Right atrium auricular region (tissue), 2 donors: Measurements from ENCODE around the gene GAB2. TPM values are rescaled to one million over a fixed set of nuclear protein-coding genes. Genes with fewer than 3 reads are reported as not detected.

Experiments used
- DNase-seq: peaks from one replicate; pipeline ENCODE4 v3.0.0-alpha.2; 2019; ENCODE audit warnings: low spot score
- H3K27ac ChIP-seq, 2 donors: fragments of 200-600 bp; sonication (generic); 1 replicate in 1 of 2; 2 replicates in 1 of 2; pipeline ENCODE4 v1.5.1; 2016 to 2019
- H3K27me3 ChIP-seq, 2 donors: fragments of 200-600 bp; sonication (generic); one replicate each; pipeline versions ENCODE4 v1.5.1 to v1.6.0; 2017 to 2019
- H3K36me3 ChIP-seq: fragments of 200-600 bp; sonication (generic); one replicate; pipeline ENCODE4 v1.5.1; 2016
- H3K4me1 ChIP-seq, 2 donors: fragments of 200-600 bp; sonication (generic); one replicate each; pipeline versions ENCODE4 v1.5.1 to v1.6.0; 2017 to 2019
- H3K4me3 ChIP-seq, 2 donors: fragments of 200-600 bp; sonication (generic); 1 replicate in 1 of 2; 2 replicates in 1 of 2; pipeline ENCODE4 v1.5.1; 2017 to 2019; ENCODE audit warnings: mild to moderate bottlenecking in 1 of 2, moderate library complexity in 1 of 2
- H3K9me3 ChIP-seq, 2 donors: fragments of 200-600 bp; sonication (generic); one replicate each; pipeline ENCODE4 v1.5.1; 2019
- total RNA-seq, 2 donors: library from RNA; depleted of rRNA; stranded (reverse); fragments of >200 nt; gene quantifications; one replicate each; pipeline ENCODE4 v1.1.0, GENCODE V29; 2016
- TF ChIP-seq, protein P1 (sequence below), 2 donors: fragments of 200-600 bp; sonication (generic); IDR thresholded peaks; one replicate each; pipeline ENCODE4 v1.5.1; 2019; ENCODE audit warnings: antibody characterized with exemption in 2 of 2

GAB2 gene
- total RNA-seq, 2 donors from 2014 or later = 22.0 to 33.7 TPM

DNA sequence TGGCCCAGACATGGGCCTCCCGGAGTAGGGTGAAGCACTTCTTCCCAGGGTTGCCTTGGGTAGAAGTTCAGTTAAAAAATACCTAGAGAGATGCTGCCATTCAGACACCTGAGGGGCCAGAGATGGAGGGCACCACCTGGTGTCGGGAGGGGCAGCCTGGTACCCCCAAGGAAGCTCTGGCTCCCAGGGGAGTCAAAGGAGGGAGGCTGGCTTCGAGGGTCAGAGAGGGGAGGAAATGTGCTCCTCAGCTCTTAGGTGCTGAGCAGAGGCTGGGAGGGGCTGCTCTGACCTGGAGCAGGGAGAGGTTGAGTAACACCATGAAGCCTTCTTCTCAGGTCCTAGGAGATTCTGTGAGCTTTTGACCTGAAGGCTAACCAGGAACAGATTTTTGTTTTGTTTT is 227.8 kb downstream of the GAB2 start:
- H3K27me3 ChIP-seq = no peaks in the 10 kb centered on the region
- TF ChIP-seq, protein P1, sequence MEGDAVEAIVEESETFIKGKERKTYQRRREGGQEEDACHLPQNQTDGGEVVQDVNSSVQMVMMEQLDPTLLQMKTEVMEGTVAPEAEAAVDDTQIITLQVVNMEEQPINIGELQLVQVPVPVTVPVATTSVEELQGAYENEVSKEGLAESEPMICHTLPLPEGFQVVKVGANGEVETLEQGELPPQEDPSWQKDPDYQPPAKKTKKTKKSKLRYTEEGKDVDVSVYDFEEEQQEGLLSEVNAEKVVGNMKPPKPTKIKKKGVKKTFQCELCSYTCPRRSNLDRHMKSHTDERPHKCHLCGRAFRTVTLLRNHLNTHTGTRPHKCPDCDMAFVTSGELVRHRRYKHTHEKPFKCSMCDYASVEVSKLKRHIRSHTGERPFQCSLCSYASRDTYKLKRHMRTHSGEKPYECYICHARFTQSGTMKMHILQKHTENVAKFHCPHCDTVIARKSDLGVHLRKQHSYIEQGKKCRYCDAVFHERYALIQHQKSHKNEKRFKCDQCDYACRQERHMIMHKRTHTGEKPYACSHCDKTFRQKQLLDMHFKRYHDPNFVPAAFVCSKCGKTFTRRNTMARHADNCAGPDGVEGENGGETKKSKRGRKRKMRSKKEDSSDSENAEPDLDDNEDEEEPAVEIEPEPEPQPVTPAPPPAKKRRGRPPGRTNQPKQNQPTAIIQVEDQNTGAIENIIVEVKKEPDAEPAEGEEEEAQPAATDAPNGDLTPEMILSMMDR (IDR thresholded peaks at IDR 0.05) = no peak
- H3K4me1 ChIP-seq = peaks cover 0 to 55% of the 10 kb centered on the region in 2 donors
- peak overlapping the region; percentile 17 to 91 for H3K27ac ChIP-seq
- no peaks in the 10 kb centered on the region for H3K36me3 ChIP-seq
- H3K9me3 ChIP-seq = no peaks in the 10 kb centered on the region
- peak overlapping the region; percentile 89 to 91 for H3K4me3 ChIP-seq
- no peak for DNase-seq

DNA sequence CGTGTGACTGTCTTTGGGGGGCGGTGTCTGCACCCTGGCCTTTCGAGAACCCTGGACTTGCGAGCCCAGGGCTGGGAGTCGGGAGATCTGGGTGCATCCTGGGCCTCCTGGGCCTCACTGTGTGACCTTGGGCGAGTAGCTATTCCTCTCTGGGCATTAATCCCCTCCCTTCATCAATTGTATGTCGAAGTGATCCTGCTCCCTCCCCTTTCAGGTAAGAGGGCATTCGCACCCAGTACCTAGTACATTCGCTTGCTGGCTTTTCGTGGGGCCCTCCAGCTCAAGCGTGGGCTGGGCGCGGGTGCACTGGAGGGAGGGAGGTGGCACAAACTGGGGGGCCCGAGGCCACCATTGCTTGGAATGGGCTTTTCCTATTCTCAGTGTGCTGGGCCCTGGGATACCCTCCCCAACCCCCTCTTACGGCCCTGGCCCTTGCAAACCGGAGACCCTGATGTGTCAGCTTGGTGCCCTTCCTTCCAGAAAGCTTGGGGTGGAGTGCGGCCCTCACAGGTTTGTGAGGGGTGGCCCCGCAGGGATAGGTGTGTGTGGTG is 228.4 kb downstream of the GAB2 start:
- Histone ChIP-seq H3K36me3 (no peaks in the 10 kb centered on the region), H3K27me3 (no peaks in the 10 kb centered on the region), H3K27ac (peak overlapping the region; percentile 89 to 91), H3K4me3 (peak overlapping the region; percentile 89 to 91), H3K4me1 (peaks cover 0 to 55% of the 10 kb centered on the region in 2 donors), H3K9me3 (no peaks in the 10 kb centered on the region)
- TF ChIP-seq, protein P1 (IDR thresholded peaks at IDR 0.05) = no peak
- no peak for DNase-seq

DNA sequence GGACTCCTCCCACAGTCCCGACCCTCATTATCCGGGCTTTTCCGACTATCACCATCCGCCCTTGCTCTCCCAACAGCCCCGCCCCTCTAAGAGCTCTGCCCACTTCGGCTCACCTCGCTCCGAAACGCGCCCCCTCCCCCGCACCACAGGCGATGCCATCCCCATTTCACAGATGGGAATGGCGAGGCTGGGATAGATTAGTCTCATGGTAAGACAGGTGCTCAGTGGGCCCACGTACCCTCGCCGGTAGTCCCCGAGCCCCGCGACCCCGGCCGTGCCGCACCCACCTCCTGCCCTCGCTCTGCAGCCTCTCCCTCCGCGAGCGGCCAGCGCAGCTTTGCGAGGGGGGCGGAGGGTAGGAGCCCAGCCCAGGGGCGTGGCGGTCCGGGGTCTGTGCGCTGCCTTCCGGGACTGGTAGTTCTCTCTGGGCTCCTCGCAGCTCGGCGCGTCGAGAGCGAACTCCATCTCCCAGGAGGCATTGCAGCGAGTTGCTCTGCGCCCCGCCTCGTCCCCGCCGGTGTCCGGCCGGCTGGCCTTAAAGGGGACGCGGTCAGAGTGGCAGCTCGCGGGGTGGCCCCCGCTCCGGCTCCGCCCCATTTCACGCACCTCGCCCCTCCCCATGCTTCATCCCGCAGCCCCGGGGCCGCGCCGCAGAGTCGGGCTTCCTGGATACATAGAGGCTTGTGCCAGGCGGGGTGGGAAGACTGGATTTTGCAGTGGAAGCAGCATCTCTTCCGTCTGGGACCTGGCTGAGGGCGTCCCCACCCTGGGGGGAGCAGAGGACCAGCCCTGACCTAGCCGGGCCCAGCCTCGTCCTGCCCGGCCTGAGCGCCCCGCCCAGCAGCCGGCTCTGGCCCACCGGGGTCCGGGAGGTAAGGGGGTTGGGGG is 229.1 kb downstream of the GAB2 start, which contains the start of the genes KCTD21 and USP35:
Gene KCTD21 (minus strand): TSS at position 341 of the 888 bp plus-strand sequence. CDS start 14,072 bp downstream, outside the sequence.
Gene USP35 (plus strand): TSS at position 634 of the 888 bp plus-strand sequence. CDS start 7,327 bp downstream, outside the sequence.
- Histone ChIP-seq H3K27ac (peak within 1 kb of the TSS; percentile 89 to 91), H3K4me1 (peaks cover 0 to 55% of the 10 kb centered on the region in 2 donors), H3K27me3 (no peaks in the 10 kb centered on the region), H3K4me3 (peak within 1 kb of the TSS; percentile 89 to 91), H3K36me3 (no peaks in the 10 kb centered on the region), H3K9me3 (no peaks in the 10 kb centered on the region)
- peak; percentile 97 for DNase-seq
- TF ChIP-seq, protein P1 (IDR thresholded peaks at IDR 0.05) = no peak

DNA sequence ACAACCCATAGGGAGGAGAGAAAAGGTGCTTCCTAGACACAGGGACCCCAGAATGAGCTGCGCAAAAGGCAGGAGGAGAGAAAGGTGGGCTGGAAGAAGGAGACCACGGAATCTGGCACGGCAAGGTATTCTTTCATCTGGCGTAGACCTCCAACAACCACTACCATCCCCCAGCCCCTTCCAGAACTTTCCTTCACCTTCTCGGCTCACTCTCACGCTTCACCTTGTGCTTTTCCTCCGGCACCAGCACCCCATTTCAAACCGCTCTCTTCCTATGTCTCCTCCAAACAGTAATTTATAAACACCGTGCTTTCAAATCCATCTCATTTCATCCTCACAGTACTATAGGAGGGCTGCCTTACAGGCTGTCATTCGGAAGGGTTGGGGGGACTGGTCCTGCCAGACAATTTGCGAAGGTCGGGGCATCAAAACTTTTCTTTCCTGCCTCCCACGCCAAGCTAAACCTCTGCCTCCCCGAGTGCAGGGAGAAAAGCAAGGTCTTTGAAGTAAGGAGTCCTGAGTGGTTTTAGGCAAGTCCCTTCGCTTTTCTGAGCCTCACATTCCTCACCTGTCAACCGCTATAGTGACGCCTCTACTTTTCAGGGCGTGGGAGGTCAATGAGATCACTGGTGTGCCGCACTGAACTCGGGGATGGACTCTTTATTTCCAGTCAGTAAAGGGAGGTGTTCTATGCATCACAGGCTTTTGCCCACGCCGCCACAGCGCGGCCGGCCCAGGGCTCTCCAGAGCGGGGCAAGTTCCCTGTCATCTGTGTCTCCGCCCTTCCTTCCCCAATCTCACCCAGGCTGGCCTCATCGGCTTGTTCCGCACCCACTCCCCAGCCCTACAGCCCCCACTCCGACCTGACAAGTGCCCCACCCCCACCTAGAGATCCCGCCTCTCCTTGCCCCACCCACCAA is 230.0 kb downstream of the GAB2 start:
- Histone ChIP-seq H3K27ac (peak overlapping the region; percentile 89 to 91), H3K36me3 (no peaks in the 10 kb centered on the region), H3K4me1 (peaks cover 0 to 46% of the 10 kb centered on the region in 2 donors), H3K4me3 (peak overlapping the region; percentile 89 to 91), H3K27me3 (no peaks in the 10 kb centered on the region), H3K9me3 (no peaks in the 10 kb centered on the region)
- DNase-seq = peak; percentile 87
- TF ChIP-seq, protein P1 (IDR thresholded peaks at IDR 0.05) = no peak

DNA sequence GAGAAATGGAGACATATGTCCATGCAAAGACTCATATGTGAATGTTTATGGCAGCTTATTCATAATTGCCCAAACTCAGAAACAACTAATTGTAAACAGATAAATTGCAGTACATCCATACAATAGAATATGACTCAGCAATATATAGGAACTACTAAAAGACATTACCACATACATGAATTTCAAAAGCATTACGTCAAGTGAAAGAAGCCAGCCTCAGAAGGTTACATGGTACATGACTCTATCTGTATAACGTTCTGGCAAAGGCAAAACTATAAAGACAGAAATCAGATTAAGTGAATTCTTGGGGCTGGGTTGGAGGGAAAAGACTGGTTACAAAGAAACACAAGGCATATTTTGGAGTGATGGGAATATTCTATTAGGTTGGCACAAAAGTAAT is 236.4 kb downstream of the GAB2 start:
- Histone ChIP-seq H3K4me1 (no peaks in the 10 kb centered on the region), H3K36me3 (peaks cover 6% of the 10 kb centered on the region), H3K9me3 (no peaks in the 10 kb centered on the region), H3K27me3 (no peaks in the 10 kb centered on the region), H3K4me3 (no peak overlapping the region), H3K27ac (no peak overlapping the region)
- TF ChIP-seq, protein P1 (IDR thresholded peaks at IDR 0.05) = no peak
- no peak for DNase-seq
